ENCODE data around the gene ALDH2. TPM values are rescaled to one million over a fixed set of nuclear protein-coding genes. Genes with fewer than 3 reads are reported as not detected.
"Not testable (repeated sequence)": the region's sequence is repeated elsewhere in the genome, so short reads cannot be mapped to it uniquely, and the experiment has no call there.

Gene ALDH2
- total RNA-seq, 1 experiment from 2014 or later: not detected

GRCh38 chr12:111728795-111729194, 37.9 kb upstream of the ALDH2 start:
- no peak overlapping the region for H3K27ac Mint-ChIP-seq (ENCODE audit: low read depth, unreplicated experiment)
- intact Hi-C loops (cut with micrococcal nuclease): no loop called here
- POLR2A ChIA-PET: interaction anchor here (0.6 to 1.3 kb wide), 2 partner anchors 85 to 112 kb away, joined by 3 read pairs; no protein-coding TSS in a partner anchor
- H3K9me3 Mint-ChIP-seq (ENCODE audit: unreplicated experiment): no peaks in the 10 kb centered on the region
- no peak overlapping the region for H3K4me3 Mint-ChIP-seq (ENCODE audit: unreplicated experiment)
- CTCF ChIA-PET: interaction anchor here (0.7 to 1.5 kb wide), 2 partner anchors 11 to 84 kb away, joined by 4 read pairs; no protein-coding TSS in a partner anchor
- BruUV-seq (replicated peaks): no TSS peak
- no peaks in the 10 kb centered on the region for H3K27me3 Mint-ChIP-seq (ENCODE audit: insufficient read depth, unreplicated experiment)
- H3K36me3 Mint-ChIP-seq (ENCODE audit: insufficient read depth, unreplicated experiment): peaks cover 57% of the 10 kb centered on the region
- DNase-seq (ENCODE audit: unreplicated experiment): no peak
- TF ChIP-seq CTCF (IDR thresholded peaks at IDR 0.05; ENCODE audit: unreplicated experiment): no peak
- no peaks in the 10 kb centered on the region for H3K4me1 Mint-ChIP-seq (ENCODE audit: insufficient read depth, unreplicated experiment)

GRCh38 chr12:111730420-111730819, 36.3 kb upstream of the ALDH2 start:
- TF ChIP-seq CTCF (IDR thresholded peaks at IDR 0.05; ENCODE audit: unreplicated experiment): no peak
- Mint-ChIP-seq H3K27ac (ENCODE audit: low read depth, unreplicated experiment) (no peak overlapping the region), H3K27me3 (ENCODE audit: insufficient read depth, unreplicated experiment) (no peaks in the 10 kb centered on the region), H3K4me1 (ENCODE audit: insufficient read depth, unreplicated experiment) (no peaks in the 10 kb centered on the region), H3K9me3 (ENCODE audit: unreplicated experiment) (no peaks in the 10 kb centered on the region), H3K36me3 (ENCODE audit: insufficient read depth, unreplicated experiment) (peaks cover 51% of the 10 kb centered on the region), H3K4me3 (ENCODE audit: unreplicated experiment) (no peak overlapping the region)
- no peak for DNase-seq (ENCODE audit: unreplicated experiment)
- intact Hi-C loops (cut with micrococcal nuclease): no loop called here
- CTCF ChIA-PET: interaction anchor here (0.6 to 0.9 kb wide), 2 partner anchors 65 to 432 kb away, joined by 3 read pairs; no protein-coding TSS in a partner anchor
- POLR2A ChIA-PET: interaction anchor here (1.0 kb wide), 1 partner anchor 10 kb away, joined by 4 read pairs; no protein-coding TSS in a partner anchor
- BruUV-seq (replicated peaks): no TSS peak

GRCh38 chr12:111732786-111733185, 33.9 kb upstream of the ALDH2 start:
- Mint-ChIP-seq H3K36me3 (ENCODE audit: insufficient read depth, unreplicated experiment) (peaks cover 55% of the 10 kb centered on the region), H3K27me3 (ENCODE audit: insufficient read depth, unreplicated experiment) (no peaks in the 10 kb centered on the region), H3K9me3 (ENCODE audit: unreplicated experiment) (no peaks in the 10 kb centered on the region), H3K27ac (ENCODE audit: low read depth, unreplicated experiment) (no peak overlapping the region), H3K4me1 (ENCODE audit: insufficient read depth, unreplicated experiment) (no peaks in the 10 kb centered on the region), H3K4me3 (ENCODE audit: unreplicated experiment) (no peak overlapping the region)
- intact Hi-C loops (cut with micrococcal nuclease): no loop called here
- no peak for DNase-seq (ENCODE audit: unreplicated experiment)
- BruUV-seq (replicated peaks): no TSS peak
- CTCF ChIA-PET: no interaction called here
- POLR2A ChIA-PET: no interaction called here
- TF ChIP-seq CTCF (IDR thresholded peaks at IDR 0.05; ENCODE audit: unreplicated experiment): no peak

- no peaks in the 10 kb centered on the region for H3K27me3 Mint-ChIP-seq (ENCODE audit: insufficient read depth, unreplicated experiment)
- no peaks in the 10 kb centered on the region for H3K9me3 Mint-ChIP-seq (ENCODE audit: unreplicated experiment)
- no peaks in the 10 kb centered on the region for H3K4me1 Mint-ChIP-seq (ENCODE audit: insufficient read depth, unreplicated experiment)
- no peak for DNase-seq (ENCODE audit: unreplicated experiment)
- no peak overlapping the region for H3K27ac Mint-ChIP-seq (ENCODE audit: low read depth, unreplicated experiment)
- no peak overlapping the region for H3K4me3 Mint-ChIP-seq (ENCODE audit: unreplicated experiment)
- H3K36me3 Mint-ChIP-seq (ENCODE audit: insufficient read depth, unreplicated experiment): peaks cover 57% of the 10 kb centered on the region
- TF ChIP-seq CTCF (IDR thresholded peaks at IDR 0.05; ENCODE audit: unreplicated experiment): no peak
- CTCF ChIA-PET: interaction anchor here (0.6 to 0.7 kb wide), 3 partner anchors 18 to 82 kb away, joined by 3 to 4 read pairs (median 3); no protein-coding TSS in a partner anchor
- no TSS peak for BruUV-seq (replicated peaks)
- POLR2A ChIA-PET: no interaction called here
- intact Hi-C loops (cut with micrococcal nuclease): no loop called here
Observed at GRCh38 chr12:111733340-111733915, 33.3 kb upstream of the ALDH2 start.

DNA sequence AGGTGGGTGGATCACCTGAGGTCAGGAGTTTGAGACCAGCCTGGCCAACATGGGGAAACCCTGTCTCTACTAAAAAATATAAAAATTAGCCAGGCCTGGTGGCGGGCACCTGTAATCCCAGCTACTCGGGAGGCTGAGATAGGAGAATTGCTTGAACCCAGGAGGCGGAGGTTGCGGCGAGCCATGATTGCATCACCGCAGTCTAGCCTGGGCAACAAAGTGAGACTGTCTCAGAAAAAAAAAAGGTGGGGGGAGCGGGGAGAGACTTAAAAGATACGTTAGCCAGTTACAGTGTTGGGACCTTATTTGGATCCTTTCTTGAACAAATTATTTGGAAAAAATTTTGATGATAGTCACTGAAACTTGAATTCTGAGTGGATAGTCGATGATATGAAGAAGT, 27.2 kb upstream of the ALDH2 start:
- peaks cover 47% of the 10 kb centered on the region for H3K36me3 Mint-ChIP-seq (ENCODE audit: insufficient read depth, unreplicated experiment)
- H3K27ac Mint-ChIP-seq (ENCODE audit: low read depth, unreplicated experiment); CTCF ChIA-PET; intact Hi-C loops (cut with micrococcal nuclease); BruUV-seq (replicated peaks); H3K9me3 Mint-ChIP-seq (ENCODE audit: unreplicated experiment); H3K4me1 Mint-ChIP-seq (ENCODE audit: insufficient read depth, unreplicated experiment); H3K27me3 Mint-ChIP-seq (ENCODE audit: insufficient read depth, unreplicated experiment); H3K4me3 Mint-ChIP-seq (ENCODE audit: unreplicated experiment); DNase-seq (ENCODE audit: unreplicated experiment): not testable (repeated sequence)
- POLR2A ChIA-PET: interaction anchor here (0.6 kb wide), 1 partner anchor 216 kb away, joined by 3 read pairs; no protein-coding TSS in a partner anchor

All from MCF 10A (cell line).